Tibial artery (tissue), 4 donors: ENCODE measurements around the gene CFAP68.

ENCODE experiments used
- DNase-seq, 2 donors: peaks; one replicate each; pipeline ENCODE4 v3.0.0-alpha.2; 2019
- H3K27ac ChIP-seq, 2 donors: fragments of 200-600 bp; sonication (generic) in 1 of 2; 1 replicate in 1 of 2; 2 replicates in 1 of 2; pipeline ENCODE4 v1.5.1; 2018 to 2019; ENCODE audit warnings: mild to moderate bottlenecking in 1 of 2
- H3K27me3 ChIP-seq, 2 donors: fragments of 200-600 bp; sonication (generic) in 1 of 2; one replicate each; pipeline versions ENCODE4 v1.5.1 to v1.6.0; 2016 to 2019
- H3K36me3 ChIP-seq, 3 donors: fragments of 200-600 bp; sonication (generic) in 2 of 3; one replicate each; pipeline ENCODE4 v1.5.1; 2016 to 2019; ENCODE audit warnings: mild to moderate bottlenecking in 2 of 3
- H3K4me1 ChIP-seq, 4 donors: fragments of 200-600 bp; sonication (generic) in 2 of 4; 1 replicate in 3 of 4; 2 replicates in 1 of 4; pipeline ENCODE4 v1.5.1; 2016 to 2019
- H3K4me3 ChIP-seq, 2 donors: fragments of 200-600 bp; sonication (generic) in 1 of 2; 1 replicate in 1 of 2; 2 replicates in 1 of 2; pipeline ENCODE4 v1.5.1; 2018 to 2019; ENCODE audit warnings: mild to moderate bottlenecking in 2 of 2
- H3K9me3 ChIP-seq, 3 donors: fragments of 200-600 bp; sonication (generic) in 1 of 3; one replicate each; pipeline ENCODE4 v1.5.1; 2016 to 2019
- CTCF ChIP-seq, 2 experiments: fragments of 200-600 bp in 1 of 2; fragments of 450-650 bp in 1 of 2; IDR thresholded peaks; one replicate each; pipeline ENCODE4 v1.5.1; 2017 to 2019; ENCODE audit warnings: antibody characterized with exemption in 2 of 2, mild to moderate bottlenecking in 1 of 2, moderate library complexity in 1 of 2
- intact Hi-C: fragments of 100-400 bp; cut with DNase I; formaldehyde crosslinking; loops from one replicate; pipeline ENCODE4 v1.15.0; 2023; ENCODE audit warnings: low total_unique reads

The CFAP68 gene, protein sequence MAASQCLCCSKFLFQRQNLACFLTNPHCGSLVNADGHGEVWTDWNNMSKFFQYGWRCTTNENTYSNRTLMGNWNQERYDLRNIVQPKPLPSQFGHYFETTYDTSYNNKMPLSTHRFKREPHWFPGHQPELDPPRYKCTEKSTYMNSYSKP

DNA sequence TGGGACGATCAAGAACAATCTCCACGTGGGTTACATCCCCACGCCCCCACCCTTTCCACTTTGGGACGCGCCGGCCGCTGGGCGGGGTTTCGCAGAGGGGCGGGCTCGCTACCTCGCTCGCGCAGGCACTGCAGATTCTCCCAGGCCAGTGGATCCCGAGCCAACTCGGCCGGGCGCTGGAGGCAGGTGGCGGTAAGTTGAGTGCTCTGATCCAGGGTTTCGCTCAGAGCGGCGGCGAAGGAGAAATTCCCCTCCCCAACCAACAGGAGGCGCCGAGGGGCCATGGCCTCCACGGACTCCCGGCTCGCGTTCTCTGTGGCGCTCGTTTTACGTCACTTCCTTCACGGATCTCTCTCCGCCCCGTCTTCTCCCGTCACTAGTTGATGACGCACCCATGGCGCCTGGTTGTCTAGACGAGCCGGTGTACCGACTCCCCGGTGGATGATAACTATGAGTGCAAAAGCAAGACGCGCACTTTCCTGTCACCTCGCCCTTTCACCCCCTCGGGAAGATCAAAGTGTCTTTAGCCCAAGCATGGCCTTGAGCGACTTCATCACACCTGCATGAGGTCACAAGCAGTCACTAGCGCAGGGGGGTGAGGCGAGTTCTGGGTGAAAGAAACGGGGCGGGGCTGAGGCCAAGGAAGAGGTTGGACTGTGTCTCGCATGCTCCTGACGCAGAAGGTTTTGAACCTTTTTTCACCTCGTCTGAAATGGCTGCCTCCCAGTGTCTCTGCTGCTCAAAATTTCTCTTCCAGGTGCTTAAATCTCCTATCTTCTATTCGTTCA lies at the start of gene CFAP68, which contains the start of gene FDXACB1:
TSS of gene CFAP68 (plus strand) at position 693 of the 788 bp plus-strand sequence. CDS start at position 713, 20 bp downstream.
TSS of gene FDXACB1 (minus strand) at position 317 of the 788 bp plus-strand sequence. CDS start at position 284, 33 bp downstream.
- peak; percentile 96 to 98 for TF ChIP-seq CTCF (IDR thresholded peaks at IDR 0.05)
- intact Hi-C loops = loop anchor here (5.0 kb wide), 2 partner anchors 48 to 103 kb away; no protein-coding TSS in a partner anchor
- H3K4me1 ChIP-seq = peaks cover 0 to 14% (median 9%) of the 10 kb centered on the region in 4 donors
- peak within 1 kb of the TSS; percentile 59 to 77 for H3K4me3 ChIP-seq
- no peaks in the 10 kb centered on the region for H3K27me3 ChIP-seq
- no peaks in the 10 kb centered on the region for H3K9me3 ChIP-seq
- peak within 1 kb of the TSS; percentile 92 to 94 for H3K27ac ChIP-seq
- peaks cover 0 to 2% (median 0%) of the 10 kb centered on the region in 3 donors for H3K36me3 ChIP-seq
- DNase-seq = peak; percentile 98

DNA sequence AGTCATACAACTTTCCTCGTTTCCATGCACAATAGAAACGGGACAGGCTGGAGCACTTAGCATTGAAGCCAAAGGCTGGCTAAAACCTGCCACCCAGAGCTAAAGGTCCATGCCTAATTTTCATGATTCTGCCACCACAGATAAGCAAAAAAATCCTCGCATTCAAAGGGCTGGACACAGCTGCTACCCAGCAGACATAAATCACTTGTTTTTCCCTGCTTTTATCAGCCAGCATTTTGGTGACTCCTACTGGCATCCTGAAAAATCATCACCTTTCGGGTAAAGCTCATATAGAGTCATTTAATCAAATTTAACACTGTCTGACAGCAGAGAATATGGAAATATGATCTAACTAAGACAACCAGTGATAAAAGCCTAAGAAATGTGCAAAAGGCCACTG lies 45.8 kb upstream of the CFAP68 start:
- peaks cover 21 to 63% (median 54%) of the 10 kb centered on the region in 3 donors for H3K36me3 ChIP-seq
- DNase-seq = no peak
- TF ChIP-seq CTCF (IDR thresholded peaks at IDR 0.05) = no peak
- no peaks in the 10 kb centered on the region for H3K4me1 ChIP-seq
- intact Hi-C loops = no loop called here
- H3K9me3 ChIP-seq = no peaks in the 10 kb centered on the region
- no peaks in the 10 kb centered on the region for H3K27me3 ChIP-seq
- no peak overlapping the region for H3K27ac ChIP-seq
- no peak overlapping the region for H3K4me3 ChIP-seq

- Histone ChIP-seq H3K4me3 (no peak overlapping the region), H3K27me3 (no peaks in the 10 kb centered on the region), H3K4me1 (no peaks in the 10 kb centered on the region), H3K36me3 (peaks cover 21 to 59% (median 51%) of the 10 kb centered on the region in 3 donors), H3K9me3 (no peaks in the 10 kb centered on the region), H3K27ac (no peak overlapping the region)
- no peak for DNase-seq
- intact Hi-C loops = no loop called here
- no peak for TF ChIP-seq CTCF (IDR thresholded peaks at IDR 0.05)
Measured at GRCh38 chr11:111834432-111835163, 44.7 kb upstream of the CFAP68 start.

GRCh38 chr11:111835665-111836064 lies 43.7 kb upstream of the CFAP68 start:
- Histone ChIP-seq H3K27ac (no peak overlapping the region), H3K4me1 (no peaks in the 10 kb centered on the region), H3K4me3 (no peak overlapping the region), H3K36me3 (peaks cover 21 to 62% (median 52%) of the 10 kb centered on the region in 3 donors), H3K9me3 (no peaks in the 10 kb centered on the region), H3K27me3 (no peaks in the 10 kb centered on the region)
- DNase-seq = no peak
- TF ChIP-seq CTCF (IDR thresholded peaks at IDR 0.05) = no peak
- intact Hi-C loops = no loop called here

GRCh38 chr11:111836162-111836561 lies 43.2 kb upstream of the CFAP68 start:
- Histone ChIP-seq H3K27me3 (no peaks in the 10 kb centered on the region), H3K4me1 (peaks cover 0 to 3% (median 0%) of the 10 kb centered on the region in 4 donors), H3K4me3 (no peak overlapping the region), H3K9me3 (no peaks in the 10 kb centered on the region), H3K36me3 (peaks cover 21 to 57% (median 47%) of the 10 kb centered on the region in 3 donors), H3K27ac (no peak overlapping the region)
- intact Hi-C loops = no loop called here
- DNase-seq = no peak
- TF ChIP-seq CTCF (IDR thresholded peaks at IDR 0.05) = no peak
